ENCODE results near the gene LIN37.

Gene LIN37, protein sequence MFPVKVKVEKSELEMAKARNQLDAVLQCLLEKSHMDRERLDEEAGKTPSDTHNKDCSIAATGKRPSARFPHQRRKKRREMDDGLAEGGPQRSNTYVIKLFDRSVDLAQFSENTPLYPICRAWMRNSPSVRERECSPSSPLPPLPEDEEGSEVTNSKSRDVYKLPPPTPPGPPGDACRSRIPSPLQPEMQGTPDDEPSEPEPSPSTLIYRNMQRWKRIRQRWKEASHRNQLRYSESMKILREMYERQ

DNA sequence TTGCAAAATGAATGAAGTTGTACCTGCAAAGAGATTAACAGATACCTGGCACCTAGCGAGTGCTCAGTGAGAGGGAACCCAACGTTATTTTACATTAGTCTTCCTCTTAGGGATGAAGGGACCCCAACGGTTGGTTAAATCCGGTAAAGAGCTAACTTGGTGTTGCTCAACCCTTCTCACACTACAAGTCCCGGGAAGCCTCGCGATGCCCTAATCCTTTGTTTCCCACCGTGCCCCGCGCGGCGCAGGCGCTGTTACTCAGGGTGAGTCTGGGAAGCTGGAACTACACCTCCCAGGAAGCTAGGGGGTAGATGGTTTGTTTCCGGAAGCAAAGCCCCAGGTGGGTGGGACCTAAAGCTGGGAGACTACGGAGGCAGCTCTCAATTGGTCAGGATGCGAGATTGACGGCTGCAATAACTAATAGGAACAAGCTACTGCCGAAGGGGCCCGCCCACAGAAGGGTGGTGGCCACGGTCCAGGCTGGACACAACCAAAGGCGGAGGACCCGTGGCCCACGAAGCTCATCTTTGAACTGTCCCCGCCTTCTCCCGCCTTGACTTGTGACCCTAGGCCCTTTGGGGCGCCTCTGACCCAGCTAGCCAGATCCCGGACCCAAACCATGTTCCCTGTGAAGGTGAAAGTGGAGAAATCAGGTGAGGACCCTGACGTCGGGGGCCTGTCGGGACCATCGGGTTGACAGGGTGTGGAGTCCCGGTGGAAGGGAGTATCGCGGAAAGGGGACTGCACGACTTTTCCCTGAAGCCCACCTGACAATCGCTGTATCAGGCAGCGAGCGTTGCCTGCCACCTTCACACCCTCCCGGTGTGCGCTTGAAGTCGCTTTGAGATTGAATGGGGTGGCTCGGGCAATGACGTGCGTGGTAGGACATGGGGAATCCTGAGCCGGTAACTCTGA, at the start of gene LIN37:
Gene LIN37, plus strand, starts transcription at position 471 of the 915 bp plus-strand sequence. Its CDS starts 149 bp downstream, at position 620.
- DNase-seq (ENCODE audit: low read depth): peak; percentile 99

DNA sequence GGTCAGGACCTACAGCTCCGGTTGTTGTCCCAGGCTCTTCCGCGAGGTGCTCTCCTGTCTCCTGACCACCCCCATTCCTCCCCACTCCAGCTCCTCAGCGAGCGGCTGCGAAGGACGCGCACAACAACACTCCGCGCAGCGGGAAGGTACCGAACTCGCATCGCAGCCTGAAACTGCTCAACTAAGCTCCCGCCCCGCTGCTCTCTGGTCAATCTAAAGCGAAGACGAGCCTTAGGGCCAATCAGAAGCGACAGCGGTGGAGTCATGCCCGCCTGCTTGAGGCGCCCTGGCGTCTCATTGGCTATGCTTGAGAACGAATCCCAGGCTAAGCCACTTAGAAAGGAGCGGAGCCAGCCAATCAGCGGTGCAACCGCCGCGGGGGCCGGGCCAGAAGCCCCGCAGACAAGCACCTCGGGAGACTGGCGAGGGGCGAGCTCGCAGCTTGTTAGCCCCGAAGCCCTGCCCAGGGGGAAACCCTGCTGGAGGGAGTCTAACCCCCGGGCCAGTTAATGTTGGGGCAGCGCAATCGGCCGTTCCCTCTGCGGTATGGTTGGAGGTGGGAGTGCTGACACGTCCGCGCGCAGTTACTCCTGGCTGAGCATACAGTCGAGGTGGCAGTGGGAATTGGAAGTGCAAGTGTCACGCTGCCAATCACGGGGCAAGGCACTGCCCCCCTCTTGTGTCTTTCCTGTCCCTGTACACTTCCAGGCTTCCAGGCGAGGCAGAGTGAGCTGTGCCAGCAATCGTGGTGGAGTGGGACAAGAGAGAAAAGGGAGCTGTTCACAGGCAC, 46.0 kb upstream of the LIN37 start:
- peak; percentile 99 for DNase-seq (ENCODE audit: low read depth)

DNA sequence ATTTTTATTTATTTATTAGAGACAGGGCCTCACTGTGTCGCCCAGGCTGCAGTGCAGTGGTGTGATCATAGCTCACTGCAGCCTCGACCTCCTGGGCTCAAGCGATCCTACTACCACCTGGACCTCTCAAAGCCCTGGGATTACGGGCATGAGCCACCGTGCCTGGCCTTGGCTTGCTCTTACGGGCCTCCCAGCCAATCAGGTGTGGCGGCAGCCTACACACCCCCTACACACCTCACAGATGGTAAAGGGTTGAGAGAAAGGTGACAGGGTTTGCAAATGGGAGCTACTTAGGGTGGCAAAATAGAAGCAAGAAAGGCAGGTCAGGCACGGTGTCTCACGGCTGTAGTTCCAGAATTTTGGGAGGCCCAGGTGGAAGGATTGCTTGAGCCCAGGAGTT, 45.0 kb upstream of the LIN37 start:
- no peak for DNase-seq (ENCODE audit: low read depth)

DNA sequence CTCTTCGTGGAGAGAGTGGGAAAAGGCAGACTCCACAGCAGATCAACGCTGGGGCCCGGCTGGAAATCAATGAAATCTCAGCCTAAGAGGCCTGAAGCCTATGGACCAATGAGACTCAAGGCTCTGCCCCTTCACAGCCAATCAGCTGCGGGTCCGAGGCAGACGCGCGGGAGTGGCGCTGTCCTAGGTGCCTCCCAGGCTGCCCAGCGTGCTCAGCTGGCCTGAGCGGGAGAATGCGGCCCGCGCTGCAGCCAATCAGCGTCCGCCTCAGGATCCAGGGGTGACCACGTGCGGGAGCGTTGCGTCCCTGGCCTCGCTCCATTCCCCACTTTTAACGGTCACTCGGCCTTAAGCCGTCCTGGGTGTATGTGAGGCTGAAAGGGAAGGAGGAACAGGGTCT, 44.2 kb upstream of the LIN37 start, which contains the start of gene ZBTB32:
Gene ZBTB32, plus strand, starts transcription at position 341 of the 400 bp plus-strand sequence. CDS start 10,069 bp downstream, outside the sequence.
- peak; percentile 75 for DNase-seq (ENCODE audit: low read depth)

DNA sequence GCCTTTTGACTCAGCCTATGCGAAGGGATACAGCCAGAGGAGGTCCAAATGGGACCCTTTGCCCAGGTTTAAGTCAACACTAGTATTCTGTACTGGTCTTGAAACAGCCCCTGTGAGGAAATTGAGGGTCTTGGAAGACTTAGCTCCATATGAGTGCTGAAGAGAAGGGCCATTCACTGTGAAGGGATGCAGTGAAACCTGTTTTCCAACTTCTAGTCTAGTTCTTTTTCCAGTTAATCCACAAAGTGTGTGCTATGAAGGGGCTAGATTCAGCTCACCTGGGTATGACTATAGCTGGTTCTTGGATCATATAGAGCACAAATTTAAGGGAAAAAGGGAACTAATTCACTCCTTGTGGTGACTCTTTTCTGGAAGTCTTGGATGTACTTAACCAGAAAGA, 40.0 kb upstream of the LIN37 start:
- no peak for DNase-seq (ENCODE audit: low read depth)

DNA sequence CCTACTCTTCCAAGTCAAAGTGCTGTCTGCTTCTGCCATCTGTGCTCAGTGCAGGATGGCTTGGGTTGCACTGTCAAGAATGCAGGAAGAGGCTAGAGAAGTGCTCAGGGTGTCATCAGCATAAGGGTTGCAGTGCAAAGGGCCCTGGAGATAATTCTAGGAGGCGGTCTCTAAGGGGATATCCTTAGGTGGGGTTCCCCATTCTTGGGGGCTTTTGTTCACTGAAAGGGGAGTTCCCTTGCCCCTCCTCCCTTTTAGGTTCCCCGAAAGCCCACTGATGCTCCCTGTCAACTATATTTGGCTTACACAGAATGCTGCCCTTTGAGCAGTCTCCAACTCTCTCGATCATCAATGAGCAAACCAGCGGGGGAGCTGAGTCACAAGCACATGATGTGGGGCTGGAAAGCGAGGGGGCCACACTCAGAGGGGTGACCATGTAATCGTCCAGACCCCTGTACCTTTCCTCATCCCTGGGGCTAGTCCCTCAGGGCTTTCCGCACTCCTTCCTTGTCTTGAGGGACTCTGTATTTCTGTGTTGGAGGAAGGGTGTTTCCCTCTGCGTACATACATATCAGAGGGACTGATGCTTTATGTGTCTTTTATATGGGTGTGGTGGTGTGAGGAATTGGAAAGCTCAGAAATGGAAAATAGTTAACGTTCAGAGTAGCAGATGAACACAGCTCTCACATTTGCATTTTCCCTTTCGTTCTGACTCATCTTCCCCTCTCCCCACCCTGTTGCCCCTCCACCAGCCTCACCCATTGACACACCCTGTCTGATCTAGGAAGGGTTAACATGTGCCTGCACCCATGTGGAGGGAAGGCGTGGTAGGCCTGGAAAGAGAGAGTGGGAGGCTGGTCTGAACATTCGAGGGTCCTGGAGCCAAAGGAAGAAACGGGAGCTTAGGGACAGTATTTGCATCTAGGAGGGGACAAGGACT, 37.3 kb upstream of the LIN37 start:
- no peak for DNase-seq (ENCODE audit: low read depth)

DNA sequence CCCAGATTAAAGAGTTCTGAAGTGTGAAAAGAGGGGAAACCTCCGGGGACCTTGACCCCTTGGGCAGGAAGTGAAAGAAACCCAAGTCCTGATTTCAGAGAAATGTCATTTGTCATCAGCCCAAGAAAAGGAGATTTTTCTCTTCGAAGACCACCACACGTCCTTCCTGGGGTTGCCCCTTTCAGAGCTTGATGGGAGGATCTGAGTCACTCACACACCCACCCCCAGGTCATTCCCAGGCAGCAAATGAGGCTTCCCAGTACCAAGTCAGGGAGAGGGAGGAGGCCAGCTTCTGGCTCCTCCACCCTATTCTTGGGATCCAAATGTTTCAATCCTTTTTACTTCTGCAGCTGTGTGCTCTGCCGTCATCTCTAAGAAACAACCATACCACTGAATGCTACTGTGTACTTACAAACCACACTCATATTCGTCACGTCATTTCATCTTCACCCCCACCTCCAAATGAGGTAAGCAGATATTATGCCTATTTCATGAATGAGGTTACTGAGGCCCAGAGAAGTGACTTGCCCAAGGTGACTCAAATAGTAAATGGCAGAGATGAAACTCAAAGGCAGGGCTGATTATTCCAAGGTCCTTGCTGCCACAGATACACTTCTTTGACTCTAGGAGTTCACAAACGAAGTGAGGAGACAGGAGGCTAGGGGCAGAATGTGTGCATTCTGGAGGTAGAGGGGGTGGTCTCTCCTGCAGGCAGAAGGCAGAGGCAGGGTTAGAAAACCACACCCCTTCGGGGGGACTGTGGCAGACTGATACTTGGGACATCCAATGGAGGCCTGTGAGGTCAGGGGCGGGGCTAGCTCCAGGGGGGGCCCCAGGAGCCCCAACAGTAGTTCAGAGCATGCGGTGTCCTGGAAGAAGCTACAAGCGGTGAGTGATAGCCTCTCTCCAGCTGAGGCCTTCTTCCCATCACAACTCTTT, 35.5 kb upstream of the LIN37 start:
- DNase-seq (ENCODE audit: low read depth): no peak

DNA sequence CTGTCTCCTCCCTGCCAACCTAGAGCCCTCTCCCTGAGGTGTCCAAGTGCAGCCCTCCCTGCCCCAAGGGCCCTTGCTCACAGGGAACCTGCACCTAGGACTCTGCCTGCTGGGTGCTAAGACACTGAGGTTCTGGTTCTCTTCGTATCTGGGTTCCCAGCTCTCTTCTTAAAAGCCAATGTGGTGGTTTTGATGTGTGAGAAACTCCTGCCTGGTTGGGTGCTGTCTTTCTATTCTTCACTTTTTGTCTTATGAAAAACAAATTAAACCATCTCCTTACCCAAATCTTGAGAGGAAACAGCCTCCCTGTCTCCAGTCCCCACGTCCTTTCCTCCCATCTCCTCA, 34.9 kb upstream of the LIN37 start:
- DNase-seq (ENCODE audit: low read depth): no peak

DNA sequence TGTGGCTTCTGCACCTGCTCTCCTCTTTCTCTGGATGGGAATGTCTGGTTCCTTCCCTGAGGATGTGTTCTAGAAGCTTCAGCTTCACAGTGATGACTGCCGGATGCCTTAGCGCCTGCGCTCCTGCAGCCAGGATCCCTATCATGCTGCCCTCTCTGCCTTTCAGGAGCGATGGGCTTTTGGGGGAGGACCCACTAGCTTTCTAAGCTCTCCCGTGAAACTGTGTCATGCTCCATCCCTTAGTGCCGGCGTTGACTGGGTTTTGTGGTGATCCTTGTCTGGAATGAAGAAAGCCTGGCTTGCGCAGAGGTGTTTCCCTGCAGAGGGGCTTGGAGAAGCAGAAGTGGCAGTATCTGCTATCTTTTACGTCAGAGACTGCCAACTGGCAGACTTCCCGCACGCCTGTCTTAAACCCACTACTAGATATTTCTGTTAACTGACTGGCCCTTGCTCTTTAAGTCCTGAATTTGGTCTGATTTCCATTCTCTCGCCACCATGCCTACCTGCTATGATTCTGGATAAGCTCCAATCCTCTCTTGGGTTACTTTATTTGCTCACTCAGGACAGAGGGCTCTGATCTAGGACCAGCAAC, 34.4 kb upstream of the LIN37 start:
- DNase-seq (ENCODE audit: low read depth): no peak

DNA sequence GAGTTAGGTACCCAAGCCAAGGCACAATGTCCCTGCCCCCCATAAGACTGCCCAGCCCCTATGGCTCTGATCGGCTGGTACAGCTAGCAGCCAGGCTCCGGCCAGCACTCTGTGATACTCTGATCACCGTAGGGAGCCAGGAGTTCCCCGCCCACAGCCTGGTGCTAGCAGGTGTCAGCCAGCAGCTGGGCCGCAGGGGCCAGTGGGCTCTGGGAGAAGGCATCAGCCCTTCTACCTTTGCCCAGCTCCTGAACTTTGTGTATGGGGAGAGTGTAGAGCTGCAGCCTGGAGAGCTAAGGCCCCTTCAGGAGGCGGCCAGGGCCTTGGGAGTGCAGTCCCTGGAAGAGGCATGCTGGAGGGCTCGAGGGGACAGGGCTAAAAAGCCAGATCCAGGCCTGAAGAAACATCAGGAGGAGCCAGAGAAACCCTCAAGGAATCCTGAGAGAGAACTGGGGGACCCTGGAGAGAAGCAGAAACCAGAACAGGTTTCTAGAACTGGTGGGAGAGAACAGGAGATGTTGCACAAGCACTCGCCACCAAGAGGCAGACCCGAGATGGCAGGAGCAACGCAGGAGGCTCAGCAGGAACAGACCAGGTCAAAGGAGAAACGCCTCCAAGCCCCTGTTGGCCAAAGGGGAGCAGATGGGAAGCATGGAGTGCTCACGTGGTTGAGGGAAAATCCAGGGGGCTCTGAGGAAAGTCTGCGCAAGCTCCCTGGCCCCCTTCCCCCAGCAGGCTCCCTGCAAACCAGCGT, 33.6 kb upstream of the LIN37 start:
- DNase-seq (ENCODE audit: low read depth): no peak

DNA sequence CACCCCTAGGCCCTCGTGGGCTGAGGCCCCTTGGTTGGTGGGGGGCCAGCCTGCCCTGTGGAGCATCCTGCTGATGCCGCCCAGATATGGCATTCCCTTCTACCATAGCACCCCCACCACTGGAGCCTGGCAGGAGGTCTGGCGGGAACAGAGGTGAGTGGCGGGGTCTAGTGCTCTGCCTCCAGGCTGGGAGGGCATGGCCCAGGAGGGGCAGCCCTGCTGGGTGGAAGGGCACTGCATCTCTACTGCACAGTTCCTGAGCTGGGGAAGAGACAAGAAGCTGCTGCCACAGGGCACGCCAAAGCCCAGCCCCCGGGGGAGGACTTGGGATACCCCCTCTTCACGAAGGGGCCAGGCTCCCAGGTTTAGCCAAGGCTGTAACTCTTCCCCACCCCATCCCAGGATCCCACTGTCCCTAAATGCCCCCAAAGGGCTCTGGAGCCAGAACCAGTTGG, 33.0 kb upstream of the LIN37 start:
- no peak for DNase-seq (ENCODE audit: low read depth)

DNA sequence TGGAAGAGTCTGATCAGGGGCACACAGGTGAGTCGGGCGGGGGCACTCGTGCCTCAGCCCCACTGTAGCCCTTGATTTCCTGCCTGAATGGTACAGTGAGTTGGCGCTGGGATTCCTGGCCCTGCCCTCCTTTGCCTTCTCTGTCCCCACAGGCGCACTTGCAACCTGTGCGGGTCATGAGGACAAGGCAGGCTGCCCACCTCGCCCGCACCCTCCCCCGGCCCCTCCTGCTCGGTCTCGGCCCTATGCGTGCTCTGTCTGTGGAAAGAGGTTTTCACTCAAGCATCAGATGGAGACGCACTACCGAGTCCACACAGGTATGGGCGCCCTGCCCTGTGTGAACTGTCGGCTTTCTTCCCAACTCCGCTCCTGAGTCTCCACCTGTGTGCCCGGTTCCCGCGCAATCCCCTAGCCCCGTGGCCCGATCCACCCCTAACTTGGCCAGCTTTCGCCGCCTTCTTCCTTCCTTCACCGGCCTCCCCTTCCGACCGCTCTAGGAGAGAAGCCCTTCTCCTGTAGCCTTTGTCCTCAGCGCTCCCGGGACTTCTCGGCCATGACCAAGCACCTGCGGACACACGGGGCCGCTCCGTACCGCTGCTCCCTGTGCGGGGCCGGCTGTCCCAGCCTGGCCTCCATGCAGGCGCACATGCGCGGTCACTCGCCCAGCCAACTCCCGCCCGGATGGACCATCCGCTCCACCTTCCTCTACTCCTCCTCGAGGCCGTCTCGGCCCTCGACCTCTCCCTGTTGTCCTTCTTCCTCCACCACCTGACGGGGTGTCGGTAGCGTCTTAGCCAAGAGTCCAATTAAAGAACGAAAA, 32.2 kb upstream of the LIN37 start:
- peak; percentile 40 for DNase-seq (ENCODE audit: low read depth)

DNA sequence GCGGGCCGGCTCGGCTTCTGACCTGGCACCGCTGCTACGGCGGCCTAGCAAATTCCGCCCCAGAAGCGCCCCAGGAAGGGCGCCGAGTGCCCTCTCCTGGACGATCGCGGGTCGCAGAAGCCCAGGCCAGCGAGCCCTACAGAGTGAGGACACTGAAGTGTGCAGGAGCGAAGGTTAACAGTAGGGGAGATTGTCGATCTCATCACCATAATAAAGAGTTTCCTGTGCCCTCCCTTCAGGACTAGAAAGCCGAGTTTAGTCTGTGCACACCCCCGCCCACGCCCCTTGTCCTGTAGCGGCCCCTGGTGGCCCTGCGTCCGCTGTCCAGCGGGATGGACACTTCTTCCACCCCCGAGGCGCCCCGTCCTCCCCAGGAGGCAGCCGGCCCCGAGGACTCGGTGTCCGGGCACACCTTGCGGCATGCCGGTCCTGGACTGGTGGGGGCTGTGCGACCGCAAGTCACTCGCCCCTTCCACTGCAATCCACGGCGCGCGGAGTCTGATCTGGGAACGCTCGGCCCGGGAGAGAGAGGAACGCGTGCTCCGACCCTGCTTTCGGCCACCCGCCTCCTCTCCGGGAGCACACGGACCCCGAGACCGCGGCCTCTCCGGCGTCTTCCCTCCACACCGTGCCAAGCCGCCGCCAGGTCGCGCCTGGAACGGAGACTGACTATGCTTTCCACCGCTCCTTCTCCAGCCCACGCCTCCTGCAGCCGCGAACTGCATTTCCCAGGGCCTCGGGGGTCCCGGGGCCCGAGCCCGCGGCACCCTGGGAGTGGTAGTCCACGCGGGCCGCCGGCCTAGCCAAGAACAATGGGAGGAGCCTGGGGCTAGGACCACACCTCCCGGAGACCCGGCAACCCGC, 31.3 kb upstream of the LIN37 start:
- peak; percentile 95 for DNase-seq (ENCODE audit: low read depth)

DNA sequence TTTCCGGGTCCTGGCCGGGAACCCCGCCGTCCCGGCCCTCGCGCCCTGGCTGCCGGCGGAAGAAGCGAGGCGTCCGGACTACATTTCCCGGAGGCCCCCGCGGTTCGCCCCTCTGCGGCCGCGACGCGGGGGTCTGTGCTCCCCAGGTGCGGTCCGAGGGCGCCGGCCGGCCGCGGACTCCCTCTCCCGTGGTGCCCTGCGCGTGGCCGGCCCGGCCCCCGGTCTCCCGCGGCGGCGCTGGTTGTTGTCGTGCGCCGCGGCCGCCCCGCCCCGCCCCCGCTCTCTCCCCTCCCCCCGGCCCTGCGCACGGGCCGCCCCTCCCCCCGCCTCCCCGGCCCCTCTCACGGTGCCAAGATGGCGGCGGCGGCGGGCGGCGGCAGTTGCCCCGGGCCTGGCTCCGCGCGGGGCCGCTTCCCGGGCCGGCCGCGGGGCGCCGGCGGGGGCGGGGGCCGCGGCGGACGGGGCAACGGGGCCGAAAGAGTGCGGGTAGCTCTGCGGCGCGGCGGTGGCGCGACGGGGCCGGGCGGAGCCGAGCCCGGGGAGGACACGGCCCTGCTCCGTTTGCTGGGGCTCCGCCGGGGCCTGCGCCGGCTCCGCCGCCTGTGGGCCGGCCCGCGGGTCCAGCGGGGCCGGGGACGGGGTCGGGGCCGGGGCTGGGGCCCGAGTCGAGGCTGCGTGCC, 30.6 kb upstream of the LIN37 start, which contains the start of gene KMT2B:
Gene KMT2B, plus strand, starts transcription at position 339 of the 680 bp plus-strand sequence. Its CDS starts 16 bp downstream, at position 355.
- no peak for DNase-seq (ENCODE audit: low read depth)

DNA sequence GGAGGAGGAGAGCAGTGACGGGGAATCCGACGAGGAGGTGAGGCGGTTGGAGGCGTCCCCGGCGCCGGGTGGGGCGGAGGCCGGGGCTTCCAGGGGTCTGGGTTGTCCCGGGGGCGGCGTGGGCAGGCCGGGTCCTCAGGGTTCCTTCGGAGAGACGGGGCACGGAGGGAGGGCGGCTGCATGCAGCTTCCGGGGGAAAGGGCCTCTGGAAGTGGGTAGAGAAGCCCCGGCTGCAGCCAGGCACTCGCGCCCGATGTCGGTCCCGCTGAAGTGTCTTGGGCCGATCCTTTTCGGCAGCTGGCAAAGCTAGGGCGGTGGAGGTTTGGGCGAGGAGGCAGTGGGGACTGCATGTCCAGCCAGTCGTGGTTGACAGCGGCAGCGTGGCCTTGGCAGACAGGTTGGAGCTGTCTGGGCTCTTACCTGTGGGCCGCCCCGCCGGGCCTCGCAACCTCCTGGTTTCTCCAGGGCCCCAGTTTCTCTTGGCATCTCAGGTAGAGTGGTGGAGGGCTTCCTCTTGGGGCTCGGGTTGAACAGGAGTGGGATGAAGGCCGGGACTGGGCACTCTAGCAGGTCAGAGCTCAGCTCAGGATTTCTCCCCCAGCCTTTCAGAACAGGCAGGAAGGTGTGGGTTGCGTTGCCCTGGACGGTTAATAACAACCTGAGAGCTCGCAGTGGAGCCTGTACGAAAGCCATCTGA, 29.9 kb upstream of the LIN37 start:
- DNase-seq (ENCODE audit: low read depth): peak; percentile 21

Measured in iris pigment epithelial cell (primary cell).